HEK293 (cell line): ENCODE data around the gene ABCA2.
A peak's percentile ranks its signal among the peaks of the same experiment; 100 is the strongest.

Source experiments
- CTCF ChIA-PET: fragments of 350-600 bp; formaldehyde crosslinking; extraction: SDS; loops from one replicate; lab custom pipeline; 2021; ENCODE audit warnings: antibody characterized with exemption; lab: Yijun Ruan, JAX
- POLR2A ChIA-PET: fragments of 300-600 bp; formaldehyde crosslinking; extraction: SDS; loops from one replicate; lab custom pipeline; 2020; ENCODE audit warnings: antibody characterized with exemption, inconsistent platforms; lab: Yijun Ruan, JAX
- H3K27ac ChIP-seq: fragments of 200-500 bp; sonication (Bioruptor generic); 2 replicates; pipeline ENCODE4 v1.5.1; 2014; ENCODE audit warnings: low read depth, low read length, control low read depth, inconsistent platforms; ENCODE audit errors: extremely low read depth
- H3K36me3 ChIP-seq, 2 experiments: fragments of 200-500 bp in 1 of 2; sonication (Bioruptor generic) in 1 of 2; 1 replicate in 1 of 2; 2 replicates in 1 of 2; pipeline ENCODE4 v1.5.1; 2014 to 2017; ENCODE audit warnings: inconsistent platforms in 2 of 2, low read length in 2 of 2; ENCODE audit not compliant: control insufficient read depth in 2 of 2, insufficient read depth in 1 of 2
- H3K4me1 ChIP-seq: fragments of 200-500 bp; sonication (Bioruptor generic); 2 replicates; pipeline ENCODE4 v1.5.1; 2014; ENCODE audit warnings: mild to moderate bottlenecking, low read length, inconsistent platforms; ENCODE audit not compliant: control insufficient read depth, insufficient read depth
- H3K4me3 ChIP-seq: 2 replicates; pipeline ENCODE4 v1.5.1; 2011; ENCODE audit warnings: low read depth, mild to moderate bottlenecking, control low read depth, low read length, moderate library complexity
- H3K9me3 ChIP-seq: fragments of 200-500 bp; sonication (Bioruptor generic); 2 replicates; pipeline ENCODE4 v1.5.1; 2014; ENCODE audit warnings: low read depth, low read length, inconsistent platforms; ENCODE audit not compliant: control insufficient read depth, insufficient read depth
- BCL11A ChIP-seq: fragments of 450-650 bp; formaldehyde crosslinking; IDR thresholded peaks from 2 replicates; pipeline ENCODE4 v1.5.1; 2016; ENCODE audit warnings: low read depth, missing biosample characterization, missing genetic modification characterization
- ELK4 ChIP-seq: IDR thresholded peaks from 2 replicates; pipeline ENCODE4 v1.6.1; 2011; ENCODE audit warnings: mild to moderate bottlenecking, low read depth, low read length, borderline replicate concordance
- KLF10 ChIP-seq: fragments of 450-650 bp; IDR thresholded peaks from 2 replicates; pipeline ENCODE4 v1.5.1; 2018; ENCODE audit warnings: missing biosample characterization, mild to moderate bottlenecking, missing genetic modification characterization
- KLF16 ChIP-seq: fragments of 450-650 bp; formaldehyde crosslinking; IDR thresholded peaks from 2 replicates; pipeline ENCODE4 v1.5.1; 2017; ENCODE audit warnings: missing biosample characterization, missing genetic modification characterization
- KLF17 ChIP-seq: fragments of 450-650 bp; formaldehyde crosslinking; IDR thresholded peaks from 2 replicates; pipeline ENCODE4 v1.5.1; 2016; ENCODE audit warnings: missing biosample characterization, missing genetic modification characterization
- KLF8 ChIP-seq: fragments of 450-650 bp; formaldehyde crosslinking; IDR thresholded peaks from 2 replicates; pipeline ENCODE4 v1.5.1; 2016; ENCODE audit warnings: missing biosample characterization, missing genetic modification characterization
- MYNN ChIP-seq: fragments of 450-650 bp; formaldehyde crosslinking; IDR thresholded peaks from 2 replicates; pipeline ENCODE4 v1.5.1; 2016; ENCODE audit warnings: missing biosample characterization, missing genetic modification characterization, borderline replicate concordance
- RBAK ChIP-seq: fragments of 450-650 bp; formaldehyde crosslinking; IDR thresholded peaks from 2 replicates; pipeline ENCODE4 v1.5.1; 2016; ENCODE audit warnings: missing biosample characterization, missing genetic modification characterization
- SETDB1 ChIP-seq: IDR thresholded peaks from one replicate; pipeline ENCODE4 v1.6.1; 2017; ENCODE audit warnings: mild to moderate bottlenecking, low read length, moderate library complexity, mixed read lengths; ENCODE audit not compliant: insufficient read length
- YY2 ChIP-seq: fragments of 450-650 bp; formaldehyde crosslinking; IDR thresholded peaks from 2 replicates; pipeline ENCODE4 v1.5.1; 2016; ENCODE audit warnings: missing biosample characterization, missing genetic modification characterization
- ZBTB8A ChIP-seq: fragments of 450-650 bp; formaldehyde crosslinking; IDR thresholded peaks from 2 replicates; pipeline ENCODE4 v1.5.1; 2016; ENCODE audit warnings: missing biosample characterization, missing genetic modification characterization
- ZNF221 ChIP-seq: fragments of 450-650 bp; formaldehyde crosslinking; IDR thresholded peaks from 2 replicates; pipeline ENCODE4 v1.5.1; 2017; ENCODE audit warnings: missing biosample characterization, missing genetic modification characterization, borderline replicate concordance
- ZNF280C ChIP-seq: fragments of 450-650 bp; formaldehyde crosslinking; IDR thresholded peaks from 2 replicates; pipeline ENCODE4 v1.5.1; 2016; ENCODE audit warnings: missing biosample characterization, missing genetic modification characterization
- ZNF626 ChIP-seq: fragments of 450-650 bp; sonication (Bioruptor Pico); formaldehyde crosslinking; IDR thresholded peaks from 2 replicates; pipeline ENCODE4 v1.5.1; 2018; ENCODE audit warnings: missing biosample characterization, missing genetic modification characterization, inconsistent platforms
- ZNF645 ChIP-seq: fragments of 450-650 bp; formaldehyde crosslinking; IDR thresholded peaks from 2 replicates; pipeline ENCODE4; 2016; ENCODE audit warnings: missing biosample characterization, missing genetic modification characterization
- ZNF654 ChIP-seq: fragments of 450-650 bp; formaldehyde crosslinking; IDR thresholded peaks from 2 replicates; pipeline ENCODE4 v1.5.1; 2016; ENCODE audit warnings: low read depth, missing biosample characterization, missing genetic modification characterization
- ZSCAN30 ChIP-seq: fragments of 450-650 bp; IDR thresholded peaks from 2 replicates; pipeline ENCODE4 v1.5.1; 2018; ENCODE audit warnings: missing biosample characterization, mild to moderate bottlenecking, missing genetic modification characterization, moderate library complexity
- TF ChIP-seq, protein P1 (sequence below): fragments of 450-650 bp; formaldehyde crosslinking; IDR thresholded peaks from 2 replicates; pipeline ENCODE4 v1.5.1; 2017; ENCODE audit warnings: missing biosample characterization, missing genetic modification characterization

The ABCA2 gene

GRCh38 chr9:137044502-137045177 lies 16.6 kb upstream of the ABCA2 start (continued):
- no peak for TF ChIP-seq KLF10
- TF ChIP-seq, protein P1, sequence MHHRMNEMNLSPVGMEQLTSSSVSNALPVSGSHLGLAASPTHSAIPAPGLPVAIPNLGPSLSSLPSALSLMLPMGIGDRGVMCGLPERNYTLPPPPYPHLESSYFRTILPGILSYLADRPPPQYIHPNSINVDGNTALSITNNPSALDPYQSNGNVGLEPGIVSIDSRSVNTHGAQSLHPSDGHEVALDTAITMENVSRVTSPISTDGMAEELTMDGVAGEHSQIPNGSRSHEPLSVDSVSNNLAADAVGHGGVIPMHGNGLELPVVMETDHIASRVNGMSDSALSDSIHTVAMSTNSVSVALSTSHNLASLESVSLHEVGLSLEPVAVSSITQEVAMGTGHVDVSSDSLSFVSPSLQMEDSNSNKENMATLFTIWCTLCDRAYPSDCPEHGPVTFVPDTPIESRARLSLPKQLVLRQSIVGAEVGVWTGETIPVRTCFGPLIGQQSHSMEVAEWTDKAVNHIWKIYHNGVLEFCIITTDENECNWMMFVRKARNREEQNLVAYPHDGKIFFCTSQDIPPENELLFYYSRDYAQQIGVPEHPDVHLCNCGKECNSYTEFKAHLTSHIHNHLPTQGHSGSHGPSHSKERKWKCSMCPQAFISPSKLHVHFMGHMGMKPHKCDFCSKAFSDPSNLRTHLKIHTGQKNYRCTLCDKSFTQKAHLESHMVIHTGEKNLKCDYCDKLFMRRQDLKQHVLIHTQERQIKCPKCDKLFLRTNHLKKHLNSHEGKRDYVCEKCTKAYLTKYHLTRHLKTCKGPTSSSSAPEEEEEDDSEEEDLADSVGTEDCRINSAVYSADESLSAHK (tag by site-specific recombination), result no peak

GRCh38 chr9:137044037-137044436 lies 16.0 kb upstream of the ABCA2 start:
- POLR2A ChIA-PET, result interaction anchor here (0.8 to 1.0 kb wide), 3 partner anchors 9 to 86 kb away, joined by 3 read pairs; partner anchors contain the start of gene SAPCD2
- peaks cover 5% of the 10 kb centered on the region; the same call in 1 of the 2 replicates for H3K4me1 ChIP-seq
- CTCF ChIA-PET, result interaction anchor here (0.7 to 5.3 kb wide), 6 partner anchors 9 to 257 kb away, joined by 3 to 47 read pairs (median 6); partner anchors contain the start of gene ABCA2
- TF ChIP-seq ZNF626 (tag by site-specific recombination) (no peak), RBAK (tag by site-specific recombination) (no peak), ELK4 (no peak), YY2 (tag by site-specific recombination) (no peak), ZNF280C (tag by site-specific recombination) (no peak), ZBTB8A (tag by site-specific recombination) (0 out of 2 replicates have a peak, but pooled peaks have one; percentile 5), KLF16 (tag by site-specific recombination) (no peak), SETDB1 (no peak), ZNF221 (tag by site-specific recombination) (no peak)
- TF ChIP-seq, all 188 proteins: peak for 1
- H3K36me3 ChIP-seq, result peaks cover 0 to 19% of the 10 kb centered on the region in 2 experiments; a peak in 1 of 3 replicates
- H3K9me3 ChIP-seq, result no peaks in the 10 kb centered on the region
- no peak overlapping the region for H3K27ac ChIP-seq
- no peak overlapping the region for H3K4me3 ChIP-seq

- ChIA-PET CTCF (interaction anchor here (0.6 to 5.3 kb wide), 5 partner anchors 8 to 192 kb away, joined by 3 to 47 read pairs (median 4); partner anchors contain the start of gene ABCA2), POLR2A (interaction anchor here (0.6 kb wide), 1 partner anchor 33 kb away, joined by 3 read pairs; no protein-coding TSS in a partner anchor)
- Histone ChIP-seq H3K4me1 (peaks cover 5% of the 10 kb centered on the region; the same call in 1 of the 2 replicates), H3K4me3 (no peak overlapping the region), H3K27ac (no peak overlapping the region), H3K36me3 (peaks cover 0 to 25% of the 10 kb centered on the region in 2 experiments; a peak in 1 of 3 replicates)
- TF ChIP-seq ZNF654 (tag by site-specific recombination) (no peak), MYNN (tag by site-specific recombination) (no peak), KLF17 (tag by site-specific recombination) (no peak), KLF8 (tag by site-specific recombination) (peak; percentile 43; the same call in 1 of the 2 replicates), ZNF645 (tag by site-specific recombination) (no peak), BCL11A (tag by site-specific recombination) (0 out of 2 replicates have a peak, but pooled peaks have one; percentile 12), ZSCAN30 (tag by site-specific recombination) (no peak)
- TF ChIP-seq, all 188 proteins: peak for 2
- no peaks in the 10 kb centered on the region for H3K9me3 ChIP-seq
Observed at GRCh38 chr9:137042751-137043727, 15.0 kb upstream of the ABCA2 start.
